NB4 (cell line): ENCODE data around the gene NLRP11.

Experiments
- POLR2A ChIP-seq: IDR thresholded peaks from 2 replicates; pipeline ENCODE4 v1.6.1; 2011; ENCODE audit warnings: mild to moderate bottlenecking; ENCODE audit not compliant: insufficient read length; ENCODE audit errors: extremely low read depth
- TF ChIP-seq, protein P1 (sequence below): IDR thresholded peaks from one replicate; pipeline ENCODE4 v1.5.1; 2012; ENCODE audit warnings: low read depth, low read length

DNA sequence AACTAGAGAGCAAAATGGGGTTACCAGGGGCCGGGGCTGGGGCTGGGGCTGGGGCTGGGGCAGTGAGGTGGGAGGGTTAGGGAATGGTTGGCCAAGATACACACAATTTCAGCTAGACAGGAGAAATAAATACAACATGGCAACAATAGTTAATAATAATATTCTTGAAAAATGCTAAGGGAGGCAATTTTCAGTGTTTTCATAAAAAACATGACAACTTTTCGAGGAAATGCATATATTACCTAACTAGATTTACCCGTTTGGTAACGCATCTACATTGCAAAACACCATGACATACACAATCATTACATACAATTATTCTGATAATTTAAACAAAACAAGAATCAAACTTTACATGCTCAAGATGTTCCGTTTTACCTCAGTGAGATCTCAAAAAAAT lies 50.7 kb downstream of the NLRP11 start:
- TF ChIP-seq, protein P1, sequence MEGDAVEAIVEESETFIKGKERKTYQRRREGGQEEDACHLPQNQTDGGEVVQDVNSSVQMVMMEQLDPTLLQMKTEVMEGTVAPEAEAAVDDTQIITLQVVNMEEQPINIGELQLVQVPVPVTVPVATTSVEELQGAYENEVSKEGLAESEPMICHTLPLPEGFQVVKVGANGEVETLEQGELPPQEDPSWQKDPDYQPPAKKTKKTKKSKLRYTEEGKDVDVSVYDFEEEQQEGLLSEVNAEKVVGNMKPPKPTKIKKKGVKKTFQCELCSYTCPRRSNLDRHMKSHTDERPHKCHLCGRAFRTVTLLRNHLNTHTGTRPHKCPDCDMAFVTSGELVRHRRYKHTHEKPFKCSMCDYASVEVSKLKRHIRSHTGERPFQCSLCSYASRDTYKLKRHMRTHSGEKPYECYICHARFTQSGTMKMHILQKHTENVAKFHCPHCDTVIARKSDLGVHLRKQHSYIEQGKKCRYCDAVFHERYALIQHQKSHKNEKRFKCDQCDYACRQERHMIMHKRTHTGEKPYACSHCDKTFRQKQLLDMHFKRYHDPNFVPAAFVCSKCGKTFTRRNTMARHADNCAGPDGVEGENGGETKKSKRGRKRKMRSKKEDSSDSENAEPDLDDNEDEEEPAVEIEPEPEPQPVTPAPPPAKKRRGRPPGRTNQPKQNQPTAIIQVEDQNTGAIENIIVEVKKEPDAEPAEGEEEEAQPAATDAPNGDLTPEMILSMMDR = no peak
- TF ChIP-seq POLR2A = no peak
